Suprapubic skin (tissue), 3 donors: ENCODE results near the gene NRF1.

ENCODE experiments used
- POLR2A ChIP-seq, 2 donors: fragments of 450-650 bp; IDR thresholded peaks; one replicate each; pipeline ENCODE4 v1.6.1; 2017; ENCODE audit warnings: antibody characterized with exemption in 2 of 2, mild to moderate bottlenecking in 2 of 2, moderate library complexity in 2 of 2
- TF ChIP-seq, protein P1 (sequence below), 2 donors: fragments of 200-600 bp in 1 of 2; fragments of 450-650 bp in 1 of 2; sonication (generic) in 1 of 2; IDR thresholded peaks; one replicate each; pipeline ENCODE4 v1.5.1; 2016 to 2019; ENCODE audit warnings: antibody characterized with exemption in 2 of 2, mild to moderate bottlenecking in 1 of 2, moderate library complexity in 1 of 2

DNA sequence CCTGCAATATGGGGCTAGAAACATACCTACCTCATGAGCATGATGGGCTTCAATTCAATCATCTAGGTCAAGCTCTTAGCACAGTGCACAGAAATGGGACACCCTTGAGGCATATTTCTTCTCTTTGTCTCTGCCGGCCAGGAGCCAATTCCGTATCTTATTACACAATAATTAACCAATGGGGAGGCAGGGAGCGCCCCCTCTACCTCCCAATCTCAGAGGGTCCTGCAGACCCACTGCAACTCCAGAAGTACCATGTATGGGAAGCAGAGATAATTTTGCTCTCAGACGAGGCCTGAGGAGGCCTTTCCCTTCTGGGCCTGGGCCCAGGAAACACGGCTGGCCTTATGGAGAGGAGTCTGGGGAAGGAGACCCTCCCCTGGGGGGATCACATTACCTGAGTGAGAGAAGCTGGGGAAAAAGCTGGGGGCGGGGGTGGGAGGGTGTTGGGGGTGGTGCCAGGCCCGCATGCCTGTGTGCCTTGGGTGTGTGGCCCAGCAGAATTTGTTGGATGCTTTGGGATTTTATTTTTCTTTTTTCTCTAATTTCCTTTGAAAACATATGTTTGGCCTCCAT, 185.8 kb downstream of the NRF1 start:
- TF ChIP-seq, protein P1, sequence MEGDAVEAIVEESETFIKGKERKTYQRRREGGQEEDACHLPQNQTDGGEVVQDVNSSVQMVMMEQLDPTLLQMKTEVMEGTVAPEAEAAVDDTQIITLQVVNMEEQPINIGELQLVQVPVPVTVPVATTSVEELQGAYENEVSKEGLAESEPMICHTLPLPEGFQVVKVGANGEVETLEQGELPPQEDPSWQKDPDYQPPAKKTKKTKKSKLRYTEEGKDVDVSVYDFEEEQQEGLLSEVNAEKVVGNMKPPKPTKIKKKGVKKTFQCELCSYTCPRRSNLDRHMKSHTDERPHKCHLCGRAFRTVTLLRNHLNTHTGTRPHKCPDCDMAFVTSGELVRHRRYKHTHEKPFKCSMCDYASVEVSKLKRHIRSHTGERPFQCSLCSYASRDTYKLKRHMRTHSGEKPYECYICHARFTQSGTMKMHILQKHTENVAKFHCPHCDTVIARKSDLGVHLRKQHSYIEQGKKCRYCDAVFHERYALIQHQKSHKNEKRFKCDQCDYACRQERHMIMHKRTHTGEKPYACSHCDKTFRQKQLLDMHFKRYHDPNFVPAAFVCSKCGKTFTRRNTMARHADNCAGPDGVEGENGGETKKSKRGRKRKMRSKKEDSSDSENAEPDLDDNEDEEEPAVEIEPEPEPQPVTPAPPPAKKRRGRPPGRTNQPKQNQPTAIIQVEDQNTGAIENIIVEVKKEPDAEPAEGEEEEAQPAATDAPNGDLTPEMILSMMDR (IDR thresholded peaks at IDR 0.05): no peak
- no peak for TF ChIP-seq POLR2A (IDR thresholded peaks at IDR 0.05)
